ENCODE data around the gene HSPBP1. TPM values are rescaled to one million over a fixed set of nuclear protein-coding genes. Genes with fewer than 3 reads are reported as not detected.

The HSPBP1 gene
- polyA plus RNA-seq, 3 donors: 36.4 to 49.5 (median 42.5) TPM

DNA sequence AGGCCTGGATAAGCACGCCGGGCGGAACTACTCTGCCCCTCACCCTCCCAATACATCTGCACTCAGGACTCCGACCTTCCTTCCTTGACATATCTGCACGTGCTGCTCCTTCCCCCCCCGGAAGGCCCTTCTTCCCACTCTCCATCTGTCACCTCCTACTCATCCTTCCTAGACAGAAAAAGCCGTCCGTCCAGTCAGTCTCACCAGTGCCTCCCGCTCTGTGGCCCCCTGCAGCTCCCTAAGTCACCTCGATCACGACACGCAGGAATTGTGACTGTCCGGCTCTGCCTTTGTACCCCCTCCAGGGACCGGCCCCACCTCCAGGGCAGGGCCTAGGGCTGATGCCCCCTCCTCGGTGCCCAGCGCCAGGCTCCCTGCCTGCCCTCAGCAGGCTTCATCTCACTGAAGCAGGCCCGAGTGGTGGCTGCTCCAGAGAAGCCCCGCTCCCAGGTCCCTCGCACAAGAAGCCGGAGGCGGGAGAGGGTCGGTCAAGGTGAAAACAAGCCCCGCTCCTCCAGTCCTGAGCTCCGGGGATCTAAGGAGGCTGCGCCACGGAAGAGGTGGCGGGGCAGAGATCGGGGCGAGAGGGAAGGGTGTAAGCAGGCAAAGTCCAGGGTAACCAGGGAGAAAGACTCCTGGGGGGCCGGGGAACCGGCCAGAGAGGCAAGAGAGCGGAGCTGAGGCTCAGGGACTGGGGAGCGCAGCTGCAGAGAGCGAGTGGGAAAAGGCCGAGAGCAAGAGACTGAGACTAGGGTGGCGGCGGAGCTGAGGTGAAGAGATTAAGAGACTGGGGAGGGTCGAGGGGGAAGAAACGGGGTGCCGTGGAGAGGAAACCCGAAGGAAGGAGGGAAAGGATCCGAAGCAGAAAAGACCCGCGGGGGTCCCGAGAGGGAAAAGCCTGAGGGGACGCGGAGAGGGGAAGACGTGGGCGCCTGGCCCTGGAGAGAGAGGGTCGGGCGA is 22.2 kb downstream of the HSPBP1 start:
- DNase-seq: no peak

DNA sequence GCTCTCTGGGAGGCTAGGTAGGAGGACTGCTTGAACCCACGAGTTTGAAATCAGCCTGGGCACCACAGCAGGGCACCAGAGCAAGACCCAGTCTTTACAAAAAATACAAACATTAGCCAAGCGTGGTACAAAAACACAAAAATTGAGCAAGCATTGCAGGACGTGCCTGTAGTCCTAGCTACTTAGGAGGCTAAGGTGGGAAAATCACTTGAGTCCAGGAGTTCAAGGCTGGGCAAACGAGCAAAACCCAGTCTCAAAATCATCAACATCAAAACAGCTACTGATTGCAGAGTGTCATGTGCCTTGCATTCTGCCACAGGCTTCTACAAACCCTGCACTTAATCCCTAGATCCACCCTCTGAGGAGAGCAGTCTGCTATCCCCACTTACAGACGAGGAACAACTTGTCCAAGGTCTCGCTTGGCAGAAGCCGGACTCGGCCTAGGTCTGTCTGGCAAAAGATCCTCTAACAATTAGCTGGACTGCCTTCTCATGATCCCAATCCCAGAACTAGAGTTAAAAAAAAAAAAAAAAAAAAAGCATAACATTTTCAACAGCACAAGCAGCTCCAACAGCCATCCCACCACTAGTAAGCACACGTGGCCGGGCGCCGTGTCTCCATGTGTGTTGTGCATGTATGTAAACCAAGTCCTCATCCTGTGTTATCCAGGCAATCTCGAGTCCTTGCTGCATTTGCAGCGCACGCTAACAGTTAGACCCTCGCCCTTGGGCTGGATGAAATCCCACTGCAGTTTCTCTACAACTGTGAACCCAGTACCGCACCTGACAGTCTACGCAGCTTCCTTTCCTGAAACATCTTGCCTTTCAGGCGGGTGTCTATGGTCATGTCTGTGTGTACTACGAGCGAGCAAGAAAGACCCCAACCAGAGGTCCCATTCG is 23.1 kb downstream of the HSPBP1 start:
- no peak for DNase-seq

DNA sequence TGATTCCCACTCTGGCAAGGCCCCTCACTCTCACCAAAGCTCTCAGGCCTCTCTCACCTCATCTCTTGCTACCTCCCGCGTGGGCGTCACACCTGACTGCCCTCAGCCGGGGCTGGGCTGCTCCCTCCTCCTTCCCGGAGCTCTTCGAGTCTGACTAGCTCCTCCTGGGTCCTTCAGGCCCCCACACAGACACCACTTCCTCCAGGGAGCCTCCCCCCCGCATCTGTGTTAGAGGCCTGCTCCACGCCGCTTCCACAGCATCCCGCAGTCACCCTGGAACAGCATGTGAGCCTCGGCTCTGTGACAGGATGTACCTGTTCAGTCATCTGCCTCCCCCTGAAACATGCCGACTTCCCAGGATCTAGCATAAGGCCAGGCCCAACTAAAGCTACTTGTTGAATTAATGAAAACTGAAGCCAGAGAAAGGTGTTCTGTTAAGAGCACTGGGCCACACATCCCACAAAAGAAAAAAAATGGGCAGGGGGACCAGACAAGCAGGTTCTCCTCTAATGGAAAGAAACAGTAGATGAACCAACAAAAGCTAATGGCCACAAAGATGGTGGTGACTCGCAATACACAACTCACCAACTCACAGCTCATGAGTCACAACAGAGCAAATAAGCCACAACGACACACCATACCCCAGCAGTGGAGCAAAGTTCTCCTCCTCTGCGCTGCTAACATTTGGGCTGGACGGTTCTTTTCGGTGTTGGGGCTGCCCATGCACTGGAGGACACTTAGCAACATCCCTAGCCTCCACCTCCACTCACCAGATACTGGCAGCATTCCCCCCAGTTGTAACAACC is 24.1 kb downstream of the HSPBP1 start:
- no peak for DNase-seq

DNA sequence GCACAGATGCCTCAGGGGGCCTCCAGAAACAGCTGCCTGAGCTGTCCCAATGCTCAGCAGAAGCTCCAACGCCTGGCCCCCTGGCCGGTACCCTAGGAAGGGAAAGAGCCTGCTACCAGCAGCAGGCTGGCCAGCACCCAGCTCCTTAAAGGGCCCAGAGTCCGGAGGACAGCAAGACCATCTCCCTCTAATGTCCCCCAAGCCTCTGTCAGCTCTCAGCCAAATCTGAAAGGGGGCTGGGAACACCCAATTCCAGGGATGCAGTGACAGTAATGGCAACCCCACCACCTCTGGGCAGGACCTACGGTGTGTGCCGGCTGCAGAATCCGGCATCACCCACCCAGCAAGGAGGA is 25.3 kb downstream of the HSPBP1 start:
- DNase-seq: no peak

DNA sequence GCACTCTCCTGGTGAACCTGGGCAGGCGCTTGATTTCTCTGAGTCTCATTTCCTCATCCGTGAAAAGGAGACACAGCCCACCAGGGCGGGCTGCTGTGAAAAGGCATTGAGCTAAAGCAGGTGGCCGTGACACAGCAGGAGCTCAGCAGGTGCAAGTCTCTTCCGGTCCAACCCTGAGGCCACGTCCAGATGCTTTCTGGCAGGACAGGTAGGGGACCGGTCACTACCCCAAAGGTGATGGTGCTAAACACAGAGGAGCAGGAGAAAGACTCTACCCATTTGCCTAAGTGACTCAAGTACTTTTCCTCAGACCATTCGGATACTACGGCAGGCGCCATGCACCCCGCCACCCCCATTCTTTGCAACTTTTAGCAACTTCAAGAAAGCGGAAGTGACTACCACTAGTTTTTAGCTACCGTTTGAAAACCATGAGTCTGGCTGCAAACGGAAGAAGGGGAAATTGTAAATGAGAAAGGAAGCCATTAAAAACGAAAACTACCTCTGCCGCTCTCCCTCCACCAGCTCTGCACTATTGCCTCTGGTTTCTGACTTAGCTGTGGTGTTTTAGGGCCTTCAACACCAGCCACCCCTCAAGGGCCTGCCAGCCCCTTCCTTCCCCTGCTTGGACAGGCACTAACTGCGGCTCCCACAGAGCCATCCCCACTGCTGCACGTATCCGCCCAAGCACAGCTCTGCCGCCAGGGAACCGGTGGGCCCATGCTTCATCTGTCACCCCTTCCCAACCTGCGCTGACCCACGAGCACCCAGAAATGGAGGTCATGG is 25.9 kb downstream of the HSPBP1 start:
- no peak for DNase-seq

DNA sequence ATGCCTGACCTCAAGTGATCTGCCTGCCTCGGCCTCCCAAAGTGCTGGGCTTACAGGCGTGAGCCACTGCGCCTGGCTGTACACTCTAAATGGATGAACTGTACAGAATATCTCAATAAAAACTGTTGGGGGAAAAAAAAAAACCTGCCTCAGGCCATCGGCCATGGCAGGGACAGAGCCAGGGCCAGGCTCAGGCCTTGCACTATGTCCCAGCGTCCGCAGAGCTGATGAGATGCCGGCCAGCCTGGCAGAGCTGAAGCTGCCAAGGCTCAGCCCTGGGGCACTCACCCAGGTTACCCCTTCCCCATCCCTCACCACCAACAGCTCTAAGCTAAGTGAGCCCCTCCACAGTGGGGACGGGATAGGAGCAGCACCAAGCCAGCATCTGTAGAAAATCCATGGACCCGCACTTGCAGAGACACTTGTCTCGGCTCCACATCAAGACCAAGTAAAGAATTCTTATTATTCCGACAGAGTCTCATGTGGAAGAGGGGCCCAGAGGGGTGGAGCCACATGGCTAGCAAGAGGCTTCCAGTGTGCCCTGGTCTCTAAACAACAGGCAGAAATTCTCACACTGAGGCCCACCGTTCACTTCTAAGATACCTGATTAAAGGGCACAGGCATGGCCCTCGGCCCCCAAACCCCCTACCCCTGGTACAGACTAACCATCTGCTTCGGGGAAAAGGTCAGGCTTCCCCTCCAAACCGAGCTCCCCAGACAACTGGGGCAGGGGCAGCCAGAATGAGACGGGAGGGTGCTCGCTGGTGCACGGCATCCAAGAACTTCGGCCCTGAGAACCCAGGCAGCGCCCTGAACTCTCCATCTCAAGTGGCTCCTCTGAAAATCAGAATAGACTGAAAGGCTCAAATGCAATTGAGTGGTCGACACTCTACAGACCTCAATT is 26.9 kb downstream of the HSPBP1 start:
- no peak for DNase-seq

DNA sequence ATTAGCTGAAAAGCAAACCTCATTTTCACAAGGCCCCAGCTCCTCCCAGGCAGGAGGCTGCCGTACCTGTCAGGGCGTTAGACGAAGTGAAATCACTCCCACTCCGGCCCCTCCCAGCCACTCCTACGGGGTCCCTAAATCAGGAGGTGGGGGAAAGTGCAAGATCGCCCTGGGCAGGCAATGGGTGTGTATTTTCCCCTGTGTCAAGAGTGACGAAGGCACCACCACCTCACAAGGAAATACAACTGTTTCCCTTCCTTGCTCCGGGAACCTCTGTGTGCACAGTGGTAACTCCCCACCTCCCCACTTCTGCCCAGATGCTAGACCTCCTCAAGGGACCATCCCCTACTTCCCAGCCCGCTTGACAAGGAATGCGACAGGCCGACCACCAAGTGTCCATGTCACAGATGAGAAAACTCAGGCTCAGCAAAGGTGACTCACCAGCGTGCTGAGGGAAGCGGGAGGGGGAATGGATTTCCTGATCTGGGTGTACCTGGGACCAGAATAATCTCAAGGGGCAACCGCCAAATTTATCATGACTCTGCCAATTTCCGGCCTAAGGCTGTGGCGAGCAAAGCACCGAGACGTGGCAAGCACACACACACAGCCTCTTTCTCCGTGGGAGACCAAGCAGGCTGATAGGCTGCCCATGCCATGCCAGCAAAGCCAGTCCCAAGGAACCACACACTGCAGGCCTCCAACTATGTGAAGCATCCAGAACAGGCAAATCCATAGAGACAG is 28.4 kb downstream of the HSPBP1 start:
- no peak for DNase-seq

DNA sequence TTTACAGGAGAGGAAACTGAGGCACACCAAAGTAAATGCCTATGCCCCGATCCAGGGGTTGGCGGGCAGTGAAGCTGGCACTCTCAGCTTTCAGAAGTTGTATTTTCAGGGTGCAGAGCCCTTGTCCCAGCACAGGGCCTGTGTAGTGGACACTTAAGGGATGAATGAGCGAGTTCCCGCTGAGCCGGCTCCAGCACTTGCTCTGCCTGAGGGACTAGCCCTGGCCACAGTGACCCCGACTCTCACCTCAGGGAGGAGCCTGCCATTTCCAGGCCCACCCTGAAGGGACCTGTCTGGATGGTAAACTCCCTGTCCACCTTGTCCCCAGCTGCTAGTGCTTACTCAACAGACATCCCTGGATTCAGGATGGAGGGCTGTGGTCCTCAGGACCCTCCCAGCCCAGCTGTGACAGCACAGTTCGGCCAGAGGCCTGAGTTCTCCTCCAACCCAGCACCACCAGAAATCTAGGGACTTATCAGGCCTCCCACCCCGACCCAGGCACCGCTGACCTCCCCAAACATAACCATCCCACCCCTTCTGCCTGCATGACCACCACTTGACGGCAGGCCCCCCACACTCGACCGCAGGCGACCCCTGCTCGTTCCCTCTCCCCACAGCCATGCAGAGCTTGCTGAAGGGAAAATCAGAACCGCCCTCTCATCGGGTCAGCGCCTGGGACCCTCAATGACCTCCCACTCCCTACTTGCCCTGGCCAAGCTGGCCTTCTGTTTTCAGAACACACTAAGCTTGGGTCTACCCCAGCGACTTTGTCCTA is 29.5 kb downstream of the HSPBP1 start:
- DNase-seq: no peak

DNA sequence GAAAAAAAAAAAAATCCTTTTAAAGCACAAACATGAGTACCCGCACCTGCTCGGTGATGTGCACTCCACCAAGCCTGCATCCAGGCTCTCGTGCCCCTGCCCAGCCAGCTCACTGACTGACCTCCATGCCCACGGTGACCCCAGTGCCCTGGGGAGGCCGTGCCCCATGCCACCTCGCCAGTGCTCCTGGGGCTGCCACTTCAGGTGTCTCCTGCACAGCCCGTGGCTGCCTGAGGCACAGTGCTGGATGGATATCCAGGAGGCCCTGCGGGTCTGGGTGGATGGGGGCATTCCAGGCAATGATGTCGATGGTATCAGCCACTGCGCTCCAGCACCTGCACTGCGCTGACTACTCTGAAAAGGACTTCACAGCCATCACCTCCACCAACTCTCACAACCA is 30.1 kb downstream of the HSPBP1 start:
- DNase-seq: no peak

DNA sequence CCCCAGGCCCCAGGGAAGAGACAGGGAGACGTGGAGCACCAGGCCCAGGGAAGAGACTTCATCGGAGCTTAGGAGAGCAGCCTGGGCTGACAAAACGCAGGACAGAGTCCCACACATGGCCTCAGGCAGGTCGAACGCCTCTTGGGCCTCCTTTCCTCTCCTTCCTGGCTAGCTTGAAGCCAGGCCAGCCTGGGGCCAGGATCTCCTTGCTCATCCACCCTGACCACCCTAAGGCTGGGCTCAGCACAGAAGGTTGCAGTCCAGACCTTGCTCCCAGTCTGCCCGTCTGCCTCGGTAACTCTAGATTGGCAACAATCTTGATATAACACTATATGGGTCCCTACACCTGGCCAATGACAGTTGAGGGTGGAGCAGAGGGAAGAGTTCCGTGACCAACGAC is 31.2 kb downstream of the HSPBP1 start:
- DNase-seq: no peak

DNA sequence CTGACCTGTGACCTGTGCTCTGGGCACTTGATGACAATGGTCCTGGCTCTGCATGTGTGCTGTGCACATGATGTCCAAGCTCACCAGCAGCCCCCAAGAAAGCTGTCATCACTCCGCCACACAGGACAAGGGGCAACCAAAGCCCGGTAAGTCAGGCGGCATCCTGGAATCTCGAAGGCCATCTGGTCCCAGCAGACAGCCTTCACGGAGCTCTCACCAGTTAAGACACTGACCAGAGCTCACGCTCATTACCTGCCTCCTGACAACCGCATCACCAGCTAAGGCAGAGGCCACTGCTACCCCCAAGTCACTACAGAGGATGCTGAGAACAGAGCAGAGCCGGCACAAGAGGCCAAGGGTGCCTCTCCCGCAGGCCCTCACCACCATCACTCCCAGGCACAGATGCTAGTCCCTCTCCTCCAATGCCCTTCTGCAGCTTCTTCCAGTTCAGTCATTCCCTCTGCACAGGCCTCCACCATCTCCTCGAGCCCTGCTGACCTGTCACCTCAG is 31.7 kb downstream of the HSPBP1 start:
- no peak for DNase-seq

DNA sequence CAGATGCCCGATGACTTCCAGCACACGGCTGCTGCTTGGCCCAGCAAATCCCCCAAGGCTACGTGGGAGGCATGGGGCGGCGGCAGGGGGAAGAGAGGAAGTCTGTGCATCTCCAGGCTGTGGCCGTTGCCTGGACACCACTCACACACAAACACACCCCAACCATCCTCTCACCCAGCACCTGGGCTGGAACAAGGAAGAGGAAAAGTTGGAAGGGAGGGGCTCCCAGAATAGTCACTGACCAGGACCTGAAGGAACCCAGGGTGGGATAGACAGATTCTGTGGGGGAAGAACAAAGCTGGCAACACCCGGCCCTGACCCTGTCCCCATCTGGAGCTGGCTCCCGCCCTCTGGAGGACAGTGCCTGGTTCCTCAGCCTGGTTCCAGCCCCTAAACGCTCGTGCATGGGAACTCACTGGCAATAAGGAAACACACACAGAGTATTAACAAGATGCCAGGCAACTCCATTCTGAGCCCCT is 32.2 kb downstream of the HSPBP1 start:
- DNase-seq: no peak

DNA sequence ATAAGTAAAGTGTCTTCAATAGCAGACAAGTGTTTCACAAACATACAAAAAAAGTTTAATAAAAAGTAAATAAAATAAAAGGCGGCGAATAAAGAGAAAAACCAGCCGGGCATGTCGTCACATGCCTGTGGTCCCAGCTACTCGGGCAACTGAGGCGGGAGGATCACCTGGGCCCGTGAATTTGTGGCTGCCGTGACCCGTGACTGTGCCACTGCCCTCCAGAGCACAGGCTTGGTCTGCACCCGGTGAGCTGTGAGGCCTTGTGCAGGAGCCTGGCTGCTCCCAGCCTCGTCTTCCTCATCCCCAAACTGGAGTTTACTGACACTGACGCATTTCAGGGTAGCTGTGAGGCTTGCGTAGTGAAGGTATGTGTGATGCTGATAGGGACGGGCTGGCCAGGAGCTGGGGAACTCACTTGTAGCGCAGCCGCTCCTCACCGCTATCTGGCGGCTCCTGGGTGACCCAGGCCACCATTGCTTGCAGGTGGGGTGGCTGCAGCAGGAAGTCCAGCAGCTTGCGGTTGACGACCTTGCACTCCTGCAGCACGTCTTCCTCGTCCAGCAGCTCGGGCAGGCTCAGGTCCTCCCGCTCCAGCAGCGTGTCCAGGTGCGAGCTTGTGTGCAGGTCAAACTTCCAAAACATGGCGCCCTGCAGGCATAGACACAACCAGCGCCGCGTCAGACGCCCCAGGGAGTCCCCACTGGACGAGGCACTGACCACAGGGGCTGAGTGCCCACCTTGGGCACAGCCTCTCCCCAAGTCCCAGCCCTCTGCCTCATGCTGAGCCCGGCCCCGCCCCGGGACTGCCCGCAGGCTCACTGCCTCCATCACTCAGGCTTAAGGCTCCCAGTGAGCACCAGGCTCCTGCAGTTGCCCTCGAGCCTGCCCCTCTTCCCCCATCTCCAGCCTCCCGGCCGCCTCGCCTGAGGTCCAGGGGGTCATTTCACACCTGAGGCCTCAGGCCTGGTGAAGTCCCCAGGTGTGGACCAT is 33.2 kb downstream of the HSPBP1 start:
- DNase-seq: no peak

DNA sequence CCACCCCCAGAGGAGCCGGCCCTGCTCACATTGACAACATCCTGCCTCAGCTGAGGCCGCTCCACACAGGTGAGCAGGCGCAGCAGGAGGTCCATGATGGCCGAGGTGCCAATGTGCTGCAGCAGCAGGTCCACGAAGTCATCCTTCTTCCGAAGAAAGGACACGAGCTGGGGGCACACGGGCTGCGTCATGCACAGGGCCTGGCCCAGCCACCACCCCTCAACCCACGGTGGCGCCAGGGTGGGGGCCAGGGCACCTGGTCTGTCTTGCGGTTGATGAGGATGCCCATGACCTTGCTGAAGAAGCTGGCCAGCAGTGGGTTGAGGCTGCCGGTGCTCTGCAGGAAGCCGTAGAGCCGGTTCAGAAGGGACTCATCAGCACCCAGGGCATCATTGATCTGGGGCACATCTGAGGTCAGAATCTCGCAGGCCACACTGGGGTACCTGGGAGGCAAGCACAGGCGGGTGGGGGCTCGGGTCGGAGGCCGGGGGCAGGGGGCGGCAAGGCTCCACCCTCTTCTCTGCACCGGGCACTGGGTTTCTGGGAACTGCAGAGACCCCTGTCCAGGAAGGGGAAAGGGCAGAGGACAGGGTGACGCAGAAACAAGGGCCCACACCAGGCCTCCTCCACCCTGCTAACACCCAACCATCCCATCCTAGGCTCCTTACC is 34.5 kb downstream of the HSPBP1 start:
- DNase-seq: no peak

DNA sequence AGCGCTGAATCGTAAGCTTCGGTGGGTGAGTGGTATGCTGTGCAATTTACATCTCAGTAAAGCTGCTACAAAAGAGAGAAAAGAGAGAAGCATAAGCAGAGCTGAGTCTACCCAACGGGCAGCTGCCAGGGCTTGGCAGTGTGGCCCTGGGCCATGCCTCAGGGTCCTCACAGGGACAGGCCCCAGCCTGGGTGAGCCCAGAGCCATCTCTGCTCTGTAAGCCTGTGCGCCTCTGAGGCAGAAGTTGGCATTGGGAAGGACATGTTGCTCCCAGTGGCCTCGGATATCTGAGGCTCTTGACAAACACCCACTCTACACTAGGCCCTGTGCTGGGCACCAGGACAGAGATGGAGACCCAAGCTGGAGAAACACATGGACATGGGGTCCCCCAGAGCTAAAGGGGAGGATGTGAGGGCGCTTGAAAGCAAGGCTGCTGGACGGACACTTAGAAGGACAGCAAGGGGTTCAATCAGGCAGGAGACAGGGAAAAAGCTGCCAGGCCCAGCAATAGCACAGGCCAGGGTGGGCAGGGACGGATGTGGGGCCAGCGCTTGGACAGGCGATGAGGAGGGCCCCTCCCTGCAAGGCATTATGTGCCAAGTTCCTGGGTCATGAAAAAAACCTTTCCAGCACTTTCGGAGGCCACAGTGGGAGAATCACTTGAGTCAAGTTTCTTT is 35.8 kb downstream of the HSPBP1 start:
- no peak for DNase-seq

DNA sequence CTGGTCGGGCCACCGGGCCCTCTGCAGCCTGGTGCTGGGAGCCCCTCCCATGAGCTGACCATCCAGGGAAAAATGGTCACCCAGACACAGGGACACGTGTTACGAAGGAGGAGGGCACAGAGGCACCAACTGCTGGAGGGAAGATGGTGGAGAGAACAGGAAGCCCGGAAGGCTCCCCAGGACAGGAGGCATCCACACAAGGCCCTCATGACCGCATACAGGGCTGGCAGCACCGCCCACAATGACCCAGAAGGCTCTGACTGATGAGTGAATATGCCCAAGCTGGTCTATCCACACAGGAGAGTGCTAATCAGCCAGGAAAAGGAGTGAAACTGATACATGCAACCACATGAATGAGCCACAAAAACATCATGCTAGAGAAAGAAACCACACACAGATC is 37.4 kb downstream of the HSPBP1 start:
- no peak for DNase-seq
